Measurements from ENCODE around the gene MTHFD1L.
A peak's percentile ranks its signal among the peaks of the same experiment; 100 is the strongest.

Gene MTHFD1L

GRCh38 chr6:150937132-150937906 is 71.8 kb downstream of the MTHFD1L start:
- DNase-seq = no peak

- no peak for DNase-seq
Observed at GRCh38 chr6:150939399-150939798, 73.9 kb downstream of the MTHFD1L start.

GRCh38 chr6:150940941-150941340 is 75.4 kb downstream of the MTHFD1L start:
- DNase-seq = no peak

GRCh38 chr6:150949526-150949925 is 84.0 kb downstream of the MTHFD1L start:
- DNase-seq = no peak

- DNase-seq = no peak
Observed at GRCh38 chr6:150953851-150954250, 88.3 kb downstream of the MTHFD1L start.

- no peak for DNase-seq
Observed at GRCh38 chr6:150959166-150959565, 93.7 kb downstream of the MTHFD1L start.

GRCh38 chr6:150962436-150962835 is 96.9 kb downstream of the MTHFD1L start:
- no peak for DNase-seq

- no peak for DNase-seq
Observed at GRCh38 chr6:150964765-150965164, 99.3 kb downstream of the MTHFD1L start.

GRCh38 chr6:150966786-150967185 is 101.3 kb downstream of the MTHFD1L start:
- DNase-seq = peak; percentile 55

- no peak for DNase-seq
Observed at GRCh38 chr6:150967381-150967780, 101.9 kb downstream of the MTHFD1L start.

- no peak for DNase-seq
Observed at GRCh38 chr6:150967910-150968309, 102.4 kb downstream of the MTHFD1L start.

GRCh38 chr6:150969901-150970300 is 104.4 kb downstream of the MTHFD1L start:
- no peak for DNase-seq

- DNase-seq = no peak
Observed at GRCh38 chr6:150971219-150971618, 105.7 kb downstream of the MTHFD1L start.

- DNase-seq = no peak
Observed at GRCh38 chr6:150975136-150975535, 109.6 kb downstream of the MTHFD1L start.

- no peak for DNase-seq
Observed at GRCh38 chr6:150977281-150977680, 111.8 kb downstream of the MTHFD1L start.

GRCh38 chr6:150978624-150979023 is 113.1 kb downstream of the MTHFD1L start:
- no peak for DNase-seq

- no peak for DNase-seq
Observed at GRCh38 chr6:150979826-150980350, 114.4 kb downstream of the MTHFD1L start.

GRCh38 chr6:150981095-150981494 is 115.6 kb downstream of the MTHFD1L start:
- no peak for DNase-seq

- no peak for DNase-seq
Observed at GRCh38 chr6:150981669-150982068, 116.2 kb downstream of the MTHFD1L start.

GRCh38 chr6:150987371-150987828 is 121.9 kb downstream of the MTHFD1L start:
- no peak for DNase-seq

- no peak for DNase-seq
Observed at GRCh38 chr6:150987855-150988464, 122.5 kb downstream of the MTHFD1L start.

- DNase-seq = no peak
Observed at GRCh38 chr6:150991487-150991886, 126.0 kb downstream of the MTHFD1L start.

GRCh38 chr6:150992262-150992661 is 126.8 kb downstream of the MTHFD1L start:
- no peak for DNase-seq

- DNase-seq = no peak
Observed at GRCh38 chr6:150992703-150993102, 127.2 kb downstream of the MTHFD1L start.

Measured in DMS153 (cell line).